RWPE1 (cell line): ENCODE measurements around the gene CCNI.
"Not testable (repeated sequence)": the region's sequence is repeated elsewhere in the genome, so short reads cannot be mapped to it uniquely, and the experiment has no call there.

Experiments
- CTCF ChIA-PET: fragments of 350-600 bp; sonication (Branson Sonifier 250); formaldehyde crosslinking; extraction: SDS; loops from one replicate; lab custom pipeline; 2021; lab: Yijun Ruan, JAX
- POLR2A ChIA-PET: fragments of 400-600 bp; formaldehyde crosslinking; extraction: SDS; loops from one replicate; lab custom pipeline; 2020; ENCODE audit warnings: antibody characterized with exemption; ENCODE audit not compliant: low non-redundant PET; lab: Yijun Ruan, JAX
- DNase-seq: peaks from one replicate; pipeline ENCODE4 v3.0.0; 2012; ENCODE audit warnings: low spot score
- H3K27ac ChIP-seq: fragments of 450-650 bp; 2 replicates; pipeline ENCODE4 v1.5.1; 2017
- CTCF ChIP-seq: fragments of 450-650 bp; conservative IDR thresholded peaks from 2 replicates; pipeline ENCODE4 v1.5.1; 2017; ENCODE audit warnings: low read depth, mild to moderate bottlenecking

Gene CCNI

GRCh38 chr4:77072195-77072753 is 3.5 kb downstream of the CCNI start:
- DNase-seq: peak; percentile 21
- CTCF ChIA-PET: interaction anchor here (0.6 kb wide), 1 partner anchor 286 kb away, joined by 3 read pairs; no protein-coding TSS in a partner anchor
- no peak overlapping the region for H3K27ac ChIP-seq
- TF ChIP-seq CTCF: no peak
- POLR2A ChIA-PET: no interaction called here

GRCh38 chr4:77069514-77069913 is 6.3 kb downstream of the CCNI start:
- ChIA-PET POLR2A (interaction anchor here (0.6 kb wide), 1 partner anchor 29 kb away, joined by 5 read pairs; no protein-coding TSS in a partner anchor), CTCF (interaction anchor here (0.6 to 1.3 kb wide), 2 partner anchors 24 to 55 kb away, joined by 4 to 9 read pairs; no protein-coding TSS in a partner anchor)

GRCh38 chr4:77065382-77065781 is 10.4 kb downstream of the CCNI start:
- TF ChIP-seq CTCF: no peak
- H3K27ac ChIP-seq: peak overlapping the region; percentile 37; the same call in 1 of the 2 replicates
- peak; percentile 8 for DNase-seq
- CTCF ChIA-PET: no interaction called here
- POLR2A ChIA-PET: no interaction called here

More at GRCh38 chr4:77069514-77069913, 6.3 kb downstream of the CCNI start:
- not testable (repeated sequence) for DNase-seq, H3K27ac ChIP-seq

GRCh38 chr4:77062856-77063255 is 12.9 kb downstream of the CCNI start:
- TF ChIP-seq CTCF: no peak
- ChIA-PET CTCF (no interaction called here), POLR2A (no interaction called here)
- no peak overlapping the region for H3K27ac ChIP-seq
- no peak for DNase-seq

GRCh38 chr4:77052352-77052751 is 23.4 kb downstream of the CCNI start:
- POLR2A ChIA-PET: no interaction called here
- peak; percentile 29 for TF ChIP-seq CTCF
- H3K27ac ChIP-seq: no peak overlapping the region
- CTCF ChIA-PET: no interaction called here
- DNase-seq: peak; percentile 15

- POLR2A ChIA-PET: no interaction called here
- DNase-seq: no peak
- CTCF ChIA-PET: no interaction called here
- TF ChIP-seq CTCF: no peak
- no peak overlapping the region for H3K27ac ChIP-seq
Measured at GRCh38 chr4:77050962-77051361, 24.8 kb downstream of the CCNI start.

- ChIA-PET POLR2A (no interaction called here), CTCF (interaction anchor here (0.5 to 1.0 kb wide), 9 partner anchors 27 to 1324 kb away, joined by 3 to 5 read pairs (median 4); no protein-coding TSS in a partner anchor)
- peak; percentile 18; the same call in 1 of the 2 replicates for TF ChIP-seq CTCF
- DNase-seq: peak; percentile 16
- no peak overlapping the region for H3K27ac ChIP-seq
Measured at GRCh38 chr4:77047037-77047436, 28.8 kb downstream of the CCNI start.
